Right lobe of liver (tissue), 6 donors: ENCODE data around the gene SPSB3. TPM values are rescaled to one million over a fixed set of nuclear protein-coding genes. Genes with fewer than 3 reads are reported as not detected.

Experiments
- ATAC-seq, 4 donors: fragments of 200-7000 bp; cut with Tn5 transposase; one replicate each; pipeline ENCODE4 v1.9.1; 2020; ENCODE audit warnings: mild to moderate bottlenecking in 4 of 4, moderate library complexity in 4 of 4
- DNase-seq, 3 donors: peaks; one replicate each; pipeline ENCODE4 v3.0.0-alpha.2; 2020
- H3K27ac ChIP-seq, 3 donors: fragments of 200-600 bp; one replicate each; pipeline ENCODE4 v1.8.0; 2022
- H3K27me3 ChIP-seq, 2 donors: fragments of 200-600 bp; one replicate each; pipeline ENCODE4 v1.8.0; 2022
- H3K36me3 ChIP-seq, 4 donors: fragments of 200-600 bp; sonication (generic) in 1 of 4; one replicate each; pipeline versions ENCODE4 v1.5.1 to v1.8.0; 2017 to 2022; ENCODE audit warnings: control low read depth in 1 of 4
- H3K4me1 ChIP-seq, 4 donors: fragments of 200-600 bp; sonication (generic) in 1 of 4; one replicate each; pipeline versions ENCODE4 v1.5.1 to v1.8.0; 2017 to 2022; ENCODE audit warnings: control low read depth in 1 of 4
- H3K4me3 ChIP-seq, 3 donors: fragments of 200-600 bp; one replicate each; pipeline ENCODE4 v1.8.0; 2022
- H3K9me3 ChIP-seq, 4 donors: fragments of 200-600 bp; sonication (generic) in 1 of 4; one replicate each; pipeline versions ENCODE4 v1.5.1 to v1.8.0; 2017 to 2022; ENCODE audit warnings: control low read depth in 1 of 4
- POLR2A ChIP-seq: fragments of 450-650 bp; IDR thresholded peaks from one replicate; pipeline ENCODE4 v1.6.1; 2017; ENCODE audit warnings: antibody characterized with exemption, mild to moderate bottlenecking
- WGBS: methylation state at CpG from one replicate; pipeline ENCODE4 v1.1.6; 2018; ENCODE audit warnings: low coverage, low lambda C conversion rate; ENCODE audit not compliant: insufficient coverage; ENCODE audit errors: missing lambda C conversion rate; 5-methylcytosine and 5-hydroxymethylcytosine counted together
- intact Hi-C, 2 donors: fragments of 100-400 bp; cut with DNase I; formaldehyde crosslinking; loops; one replicate each; pipeline versions ENCODE4 v1.11.2 to v1.14.1; 2022
- total RNA-seq, 6 experiments: library from RNA; depleted of rRNA in 2 of 6; stranded (reverse); fragments of >200 nt in 2 of 6; fragmentation: NEBNext Ultra II Directional in 3 of 6; extraction: Animal tissue kit (Norgen Biotek cat#: 25700) in 3 of 6; gene quantifications; one replicate each; pipeline versions ENCODE4 v1.1.0 to v1.2.4, GENCODE V29; 2016 to 2023
- TF ChIP-seq, protein P1 (sequence below), 4 donors: fragments of 200-600 bp in 3 of 4; fragments of 450-650 bp in 1 of 4; IDR thresholded peaks; one replicate each; pipeline versions ENCODE4 v1.5.1 to v1.8.0; 2016 to 2022; ENCODE audit warnings: antibody characterized with exemption in 4 of 4, mild to moderate bottlenecking in 2 of 4
- donor health status: DM: no; HTN: yes; CAD: no.
- donor health status: DM: no; HTN: no; CAD: no.
- donor health status: DM: no; HTN: no; CAD: no.
- donor health status: DM: no; HTN: yes; CAD: no.
- donor health status: DM: no; HTN: yes; CAD: no.

The SPSB3 gene
- total RNA-seq, 6 experiments from 2014 or later: 18.6 to 42.5 (median 34.5) TPM

- peak overlapping the region in 1 of 3 donors; percentile 98 for H3K4me3 ChIP-seq
- intact Hi-C loops: no loop called here
- TF ChIP-seq, protein P1, sequence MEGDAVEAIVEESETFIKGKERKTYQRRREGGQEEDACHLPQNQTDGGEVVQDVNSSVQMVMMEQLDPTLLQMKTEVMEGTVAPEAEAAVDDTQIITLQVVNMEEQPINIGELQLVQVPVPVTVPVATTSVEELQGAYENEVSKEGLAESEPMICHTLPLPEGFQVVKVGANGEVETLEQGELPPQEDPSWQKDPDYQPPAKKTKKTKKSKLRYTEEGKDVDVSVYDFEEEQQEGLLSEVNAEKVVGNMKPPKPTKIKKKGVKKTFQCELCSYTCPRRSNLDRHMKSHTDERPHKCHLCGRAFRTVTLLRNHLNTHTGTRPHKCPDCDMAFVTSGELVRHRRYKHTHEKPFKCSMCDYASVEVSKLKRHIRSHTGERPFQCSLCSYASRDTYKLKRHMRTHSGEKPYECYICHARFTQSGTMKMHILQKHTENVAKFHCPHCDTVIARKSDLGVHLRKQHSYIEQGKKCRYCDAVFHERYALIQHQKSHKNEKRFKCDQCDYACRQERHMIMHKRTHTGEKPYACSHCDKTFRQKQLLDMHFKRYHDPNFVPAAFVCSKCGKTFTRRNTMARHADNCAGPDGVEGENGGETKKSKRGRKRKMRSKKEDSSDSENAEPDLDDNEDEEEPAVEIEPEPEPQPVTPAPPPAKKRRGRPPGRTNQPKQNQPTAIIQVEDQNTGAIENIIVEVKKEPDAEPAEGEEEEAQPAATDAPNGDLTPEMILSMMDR (IDR thresholded peaks at IDR 0.05): no peak
- TF ChIP-seq POLR2A: no peak
- H3K4me1 ChIP-seq: peaks cover 0 to 19% (median 6%) of the 10 kb centered on the region in 4 donors
- no peak for ATAC-seq
- H3K27ac ChIP-seq: no peak overlapping the region
- H3K27me3 ChIP-seq: no peaks in the 10 kb centered on the region
- peaks cover 0 to 25% (median 2%) of the 10 kb centered on the region in 4 donors for H3K36me3 ChIP-seq
- DNase-seq: no peak
- WGBS: 50% methylated on average over 2 of the region's 27 CpGs
- no peaks in the 10 kb centered on the region for H3K9me3 ChIP-seq
These were observed 12.7 kb downstream of the SPSB3 start for GRCh38 chr16:1769402-1770300.

DNA sequence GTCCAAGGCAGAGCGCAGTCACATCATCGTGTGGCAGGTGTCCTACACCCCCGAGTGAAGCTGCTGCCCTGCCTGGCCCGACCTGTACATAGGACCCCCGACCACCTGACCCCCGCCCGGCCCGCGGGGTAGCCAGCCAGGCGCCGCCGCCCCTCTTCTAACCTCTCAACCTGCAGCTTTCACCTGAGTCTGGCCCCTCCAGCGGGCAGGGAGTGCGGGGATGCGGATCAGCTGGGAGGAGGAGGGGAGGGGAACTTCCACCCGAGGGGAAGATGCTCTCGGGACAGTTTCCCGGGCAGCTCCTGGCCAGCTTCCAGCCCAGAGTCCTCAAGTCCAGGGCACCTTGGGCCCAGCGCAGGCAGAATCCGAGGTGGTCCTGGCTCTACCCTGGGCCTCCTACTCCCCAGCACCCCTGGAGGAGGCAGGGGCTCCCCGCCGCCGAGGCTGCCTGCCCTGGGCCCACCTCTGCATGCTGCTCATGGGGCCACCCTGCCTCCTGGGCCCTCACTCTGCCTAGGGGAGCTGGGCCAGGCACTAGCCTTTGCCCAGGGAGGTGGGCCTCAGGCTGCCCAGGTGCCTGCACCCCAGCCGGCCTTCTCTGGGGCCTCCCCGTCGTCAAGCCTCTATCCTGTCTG, 13.5 kb downstream of the SPSB3 start:
- Histone ChIP-seq H3K27me3 (no peaks in the 10 kb centered on the region), H3K4me1 (peaks cover 0 to 11% (median 2%) of the 10 kb centered on the region in 4 donors), H3K4me3 (no peak overlapping the region), H3K9me3 (no peaks in the 10 kb centered on the region), H3K27ac (no peak overlapping the region), H3K36me3 (peaks cover 0 to 32% (median 2%) of the 10 kb centered on the region in 4 donors)
- intact Hi-C loops: no loop called here
- DNase-seq: no peak
- WGBS: 41% methylated on average over 5 of the region's 26 CpGs
- no peak for ATAC-seq
- TF ChIP-seq, protein P1 (IDR thresholded peaks at IDR 0.05): no peak
- TF ChIP-seq POLR2A: no peak

GRCh38 chr16:1768061-1768766, 14.2 kb downstream of the SPSB3 start:
- Histone ChIP-seq H3K27me3 (no peaks in the 10 kb centered on the region), H3K9me3 (no peaks in the 10 kb centered on the region), H3K27ac (no peak overlapping the region), H3K36me3 (peaks cover 0 to 33% (median 2%) of the 10 kb centered on the region in 4 donors), H3K4me1 (peaks cover 0 to 11% (median 0%) of the 10 kb centered on the region in 4 donors), H3K4me3 (no peak overlapping the region)
- TF ChIP-seq POLR2A: no peak
- TF ChIP-seq, protein P1 (IDR thresholded peaks at IDR 0.05): no peak
- intact Hi-C loops: no loop called here
- WGBS: 80% methylated on average over 1 of the region's 41 CpGs
- DNase-seq (no peak), ATAC-seq (no peak)

DNA sequence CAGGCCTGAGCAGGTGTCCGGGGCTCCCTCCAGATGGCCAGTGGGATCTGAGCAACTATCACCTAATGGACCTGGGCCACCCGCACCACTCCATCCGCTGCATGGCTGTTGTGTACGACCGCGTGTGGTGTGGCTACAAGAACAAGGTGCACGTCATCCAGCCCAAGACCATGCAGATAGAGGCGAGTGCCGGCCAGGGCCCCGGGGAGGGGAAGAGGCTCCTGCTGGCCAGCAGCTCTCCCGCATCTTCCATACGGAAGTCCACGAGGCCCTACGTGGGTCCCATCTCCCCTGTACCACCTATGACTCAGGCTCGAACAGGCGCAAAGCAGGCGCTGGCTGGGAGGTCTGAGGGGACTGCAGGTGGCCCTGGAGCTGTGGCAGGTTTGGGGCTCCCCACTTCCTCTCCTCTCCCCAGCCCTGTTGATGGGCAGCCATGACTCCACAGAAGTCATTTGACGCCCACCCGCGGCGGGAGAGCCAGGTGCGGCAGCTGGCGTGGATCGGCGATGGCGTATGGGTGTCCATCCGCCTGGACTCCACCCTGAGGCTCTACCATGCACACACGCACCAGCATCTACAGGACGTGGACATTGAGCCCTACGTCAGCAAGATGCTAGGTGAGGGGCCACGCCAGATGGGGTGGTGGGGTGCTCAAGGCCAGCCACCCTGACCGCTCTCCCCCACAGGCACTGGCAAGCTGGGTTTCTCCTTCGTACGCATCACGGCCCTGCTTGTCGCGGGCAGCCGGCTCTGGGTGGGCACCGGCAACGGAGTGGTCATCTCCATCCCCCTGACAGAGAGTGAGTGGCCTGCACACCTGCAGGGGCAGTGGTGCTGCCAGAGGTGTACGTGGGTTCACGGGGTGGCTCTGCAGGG, 15.0 kb downstream of the SPSB3 start:
- Histone ChIP-seq H3K36me3 (peaks cover 0 to 40% (median 2%) of the 10 kb centered on the region in 4 donors), H3K4me3 (no peak overlapping the region), H3K4me1 (peaks cover 0 to 11% (median 0%) of the 10 kb centered on the region in 4 donors), H3K27ac (no peak overlapping the region), H3K27me3 (no peaks in the 10 kb centered on the region), H3K9me3 (no peaks in the 10 kb centered on the region)
- no peak for TF ChIP-seq POLR2A
- TF ChIP-seq, protein P1 (IDR thresholded peaks at IDR 0.05): no peak
- WGBS: 87% methylated on average over 3 of the region's 42 CpGs
- no peak for ATAC-seq
- intact Hi-C loops: no loop called here
- no peak for DNase-seq
